Endothelial cell of umbilical vein (primary cell): ENCODE data around the gene CCDC82. TPM values are rescaled to one million over a fixed set of nuclear protein-coding genes. Genes with fewer than 3 reads are reported as not detected.

Experiments used
- BruUV-seq: library from RNA; stranded (reverse); fragments of 400-500 nt; replicated peaks from 2 replicates; lab custom pipeline; 2021; lab: Mats Ljungman, UMichigan
- CTCF ChIA-PET: fragments of 300-600, 350-600 bp; sonication (Branson Sonifier 250); formaldehyde crosslinking; loops from one replicate; lab custom pipeline; 2021; ENCODE audit warnings: antibody characterized with exemption, inconsistent platforms; lab: Charles Lee
- POLR2A ChIA-PET: fragments of 300-600, 350-600 bp; sonication (Branson Sonifier 250); formaldehyde crosslinking; loops from one replicate; lab custom pipeline; 2021; ENCODE audit warnings: antibody characterized with exemption, inconsistent platforms; lab: Charles Lee
- DNase-seq: peaks from one replicate; pipeline ENCODE4 v3.0.0-alpha.2; 2011; ENCODE audit warnings: low read depth, low spot score
- FAIRE-seq: peaks from 2 replicates; lab custom pipeline; 2011; peaks lifted over from hg19 to GRCh38; lab: Jason Lieb, UNC
- H2AFZ ChIP-seq: 2 replicates; pipeline ENCODE4 v1.6.0; 2012; ENCODE audit warnings: low read depth, low read length, control low read depth, inconsistent platforms
- H3K27ac ChIP-seq: 2 replicates; pipeline ENCODE4 v1.5.1; 2011; ENCODE audit warnings: low read depth, mild to moderate bottlenecking, control low read depth, low read length, moderate library complexity; ENCODE audit not compliant: insufficient read depth
- H3K27me3 ChIP-seq, 2 experiments: 2 replicates each; pipeline versions ENCODE4 v1.6.0 to v1.6.1; 2011; ENCODE audit warnings: low read length in 2 of 2, mixed read lengths in 1 of 2; ENCODE audit not compliant: control insufficient read depth in 2 of 2, insufficient read depth in 2 of 2
- H3K36me3 ChIP-seq, 2 experiments: 2 replicates in 1 of 2; 3 replicates in 1 of 2; pipeline ENCODE4 v1.5.1; 2011; ENCODE audit warnings: low read length in 2 of 2, mild to moderate bottlenecking in 1 of 2, moderate library complexity in 1 of 2; ENCODE audit not compliant: control insufficient read depth in 2 of 2, insufficient read depth in 2 of 2; ENCODE audit errors: extremely low read depth in 1 of 2
- H3K4me1 ChIP-seq: 3 replicates; pipeline ENCODE4 v1.5.1; 2011; ENCODE audit warnings: mild to moderate bottlenecking, low read length; ENCODE audit not compliant: control insufficient read depth, insufficient read depth; ENCODE audit errors: extremely low read depth
- H3K4me2 ChIP-seq: 2 replicates; pipeline ENCODE4 v1.6.1; 2011; ENCODE audit warnings: low read length, control low read depth, mixed read lengths; ENCODE audit not compliant: insufficient read depth
- H3K4me3 ChIP-seq, 3 experiments: fragments of 200-600 bp in 1 of 3; sonication (generic), shearing (Covaris generic) in 1 of 3; replicated peaks in 1 of 3; 2 replicates each; pipeline ENCODE4 v1.5.1; 2011 to 2016; ENCODE audit warnings: control low read depth in 3 of 3, low read length in 3 of 3, mild to moderate bottlenecking in 2 of 3, inconsistent platforms in 1 of 3, low read depth in 1 of 3, moderate library complexity in 1 of 3; ENCODE audit not compliant: insufficient read depth in 1 of 3
- H3K79me2 ChIP-seq: 2 replicates; pipeline ENCODE4 v1.6.0; 2012; ENCODE audit warnings: low read length, inconsistent platforms; ENCODE audit not compliant: control insufficient read depth, insufficient read depth
- H3K9ac ChIP-seq: replicated peaks from 2 replicates; pipeline ENCODE3; 2011; ENCODE audit warnings: low read length, control low read depth; ENCODE audit not compliant: insufficient read depth; ENCODE audit errors: extremely low read depth
- H3K9me1 ChIP-seq: replicated peaks from 3 replicates; pipeline ENCODE4 v1.6.0; 2011; ENCODE audit warnings: mild to moderate bottlenecking, low read length; ENCODE audit not compliant: control insufficient read depth, insufficient read depth; ENCODE audit errors: extremely low read depth
- H3K9me3 ChIP-seq: replicated peaks from 2 replicates; pipeline ENCODE4 v1.5.1; 2012; ENCODE audit warnings: low read length, inconsistent platforms; ENCODE audit not compliant: control insufficient read depth, insufficient read depth
- H4K20me1 ChIP-seq: replicated peaks from 2 replicates; pipeline ENCODE3; 2011; ENCODE audit warnings: mild to moderate bottlenecking, low read length; ENCODE audit not compliant: control insufficient read depth, insufficient read depth; ENCODE audit errors: extremely low read depth
- EZH2 ChIP-seq: IDR thresholded peaks from 2 replicates; pipeline ENCODE4 v1.6.1; 2012; ENCODE audit warnings: borderline replicate concordance, low read depth, mild to moderate bottlenecking, moderate library complexity, low read length, inconsistent platforms; ENCODE audit not compliant: severe bottlenecking
- FOS ChIP-seq: IDR thresholded peaks from 2 replicates; pipeline ENCODE4 v1.6.1; 2011; ENCODE audit warnings: mild to moderate bottlenecking, low read length, moderate library complexity, borderline replicate concordance; ENCODE audit not compliant: insufficient read depth
- GATA2 ChIP-seq: IDR thresholded peaks from 2 replicates; pipeline ENCODE4 v1.7.0; 2011; ENCODE audit warnings: low read depth, mild to moderate bottlenecking, moderate library complexity, mixed read lengths, low read length; ENCODE audit not compliant: insufficient read length, insufficient read depth
- JUN ChIP-seq: IDR thresholded peaks from 2 replicates; pipeline ENCODE4 v1.6.1; 2011; ENCODE audit warnings: borderline replicate concordance, low read depth; ENCODE audit not compliant: insufficient read length, insufficient read depth
- MYC ChIP-seq: IDR thresholded peaks from one replicate; pipeline ENCODE4 v1.6.1; 2011; ENCODE audit warnings: mild to moderate bottlenecking, low read depth, low read length
- POLR2A ChIP-seq: IDR thresholded peaks from 2 replicates; pipeline ENCODE4 v1.6.1; 2012; ENCODE audit warnings: low read depth, mild to moderate bottlenecking, control low read depth, low read length
- POLR2AphosphoS5 ChIP-seq: IDR thresholded peaks from 2 replicates; pipeline ENCODE4 v1.6.1; 2012; ENCODE audit warnings: low read depth, mild to moderate bottlenecking, control low read depth, low read length, moderate library complexity; ENCODE audit not compliant: insufficient read depth
- dilution Hi-C: fragments of 300-500 bp; cut with MboI; formaldehyde crosslinking; loops from one replicate; pipeline ENCODE4 v1.15.0; 2019; ENCODE audit warnings: low sequenced_read_pairs; ENCODE audit not compliant: extremely low pct_ligation_motif_present
- intact Hi-C: fragments of 100-400 bp; cut with micrococcal nuclease; formaldehyde crosslinking; loops from one replicate; pipeline ENCODE4 v1.10.0; 2022
- polyA plus RNA-seq, 4 experiments: library from polyadenylated mRNA; depleted of rRNA in 3 of 4; stranded (reverse) in 3 of 4; unstranded in 1 of 4; fragments of >200 nt; gene quantifications; 2 replicates each; pipeline versions ENCODE4 v1.2.1 to v1.2.3, GENCODE V29; 2011 to 2012; ENCODE audit warnings: missing spikeins in 1 of 4
- total RNA-seq: library from RNA; stranded (reverse); gene quantifications from 2 replicates; pipeline ENCODE4 v1.2.3, GENCODE V29; 2021
- TF ChIP-seq, protein P1 (sequence below): IDR thresholded peaks from 2 replicates; pipeline ENCODE4 v1.6.1; 2011; ENCODE audit not compliant: insufficient read depth, insufficient read length
- TF ChIP-seq, protein P2 (sequence below), 2 donors: IDR thresholded peaks; 1 replicate in 1 of 2; 2 replicates in 1 of 2; pipeline ENCODE4 v1.5.1; 2011; ENCODE audit warnings: low read length in 2 of 2, mild to moderate bottlenecking in 2 of 2, moderate library complexity in 2 of 2, control low read depth in 1 of 2, inconsistent platforms in 1 of 2, low read depth in 1 of 2; ENCODE audit not compliant: insufficient read depth in 1 of 2; ENCODE audit errors: extremely low read depth in 1 of 2

CCDC82 gene
- total and polyA plus RNA-seq, 2 donors (not counting 3 experiments of a cell fraction or from before 2014, with no cell fraction given), result 8.1 to 33.4 TPM

GRCh38 chr11:96361778-96362177 is 27.9 kb downstream of the CCDC82 start:
- dilution Hi-C loops (no loop called here), intact Hi-C loops (no loop called here)
- BruUV-seq, result no TSS peak
- H4K20me1 ChIP-seq, result no peaks in the 10 kb centered on the region
- H3K36me3 ChIP-seq, result peaks cover 2 to 8% of the 10 kb centered on the region in 2 experiments
- no peak overlapping the region for H3K9ac ChIP-seq
- no peaks in the 10 kb centered on the region for H3K4me1 ChIP-seq
- FAIRE-seq, result no peak
- DNase-seq, result no peak
- no peaks in the 10 kb centered on the region for H3K9me3 ChIP-seq
- ChIA-PET CTCF (interaction anchor here (0.8 to 1.0 kb wide), 2 partner anchors 9 to 10 kb away, joined by 3 read pairs; no protein-coding TSS in a partner anchor), POLR2A (interaction anchor here (0.6 kb wide), 1 partner anchor 435 kb away, joined by 7 read pairs; no protein-coding TSS in a partner anchor)
- H3K27ac ChIP-seq, result no peak overlapping the region
- no peak overlapping the region for H2AFZ ChIP-seq
- H3K4me2 ChIP-seq, result no peak overlapping the region
- H3K27me3 ChIP-seq, result no peaks in the 10 kb centered on the region
- H3K9me1 ChIP-seq, result no peaks in the 10 kb centered on the region
- no peaks in the 10 kb centered on the region for H3K79me2 ChIP-seq
- H3K4me3 ChIP-seq, result no peak overlapping the region
- no peak for TF ChIP-seq EZH2
- no peak for TF ChIP-seq POLR2A
- no peak for TF ChIP-seq MYC
- no peak for TF ChIP-seq FOS
- no peak for TF ChIP-seq GATA2
- TF ChIP-seq, protein P1, sequence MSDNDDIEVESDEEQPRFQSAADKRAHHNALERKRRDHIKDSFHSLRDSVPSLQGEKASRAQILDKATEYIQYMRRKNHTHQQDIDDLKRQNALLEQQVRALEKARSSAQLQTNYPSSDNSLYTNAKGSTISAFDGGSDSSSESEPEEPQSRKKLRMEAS, result no peak
- no peak for TF ChIP-seq JUN
- TF ChIP-seq, protein P2, sequence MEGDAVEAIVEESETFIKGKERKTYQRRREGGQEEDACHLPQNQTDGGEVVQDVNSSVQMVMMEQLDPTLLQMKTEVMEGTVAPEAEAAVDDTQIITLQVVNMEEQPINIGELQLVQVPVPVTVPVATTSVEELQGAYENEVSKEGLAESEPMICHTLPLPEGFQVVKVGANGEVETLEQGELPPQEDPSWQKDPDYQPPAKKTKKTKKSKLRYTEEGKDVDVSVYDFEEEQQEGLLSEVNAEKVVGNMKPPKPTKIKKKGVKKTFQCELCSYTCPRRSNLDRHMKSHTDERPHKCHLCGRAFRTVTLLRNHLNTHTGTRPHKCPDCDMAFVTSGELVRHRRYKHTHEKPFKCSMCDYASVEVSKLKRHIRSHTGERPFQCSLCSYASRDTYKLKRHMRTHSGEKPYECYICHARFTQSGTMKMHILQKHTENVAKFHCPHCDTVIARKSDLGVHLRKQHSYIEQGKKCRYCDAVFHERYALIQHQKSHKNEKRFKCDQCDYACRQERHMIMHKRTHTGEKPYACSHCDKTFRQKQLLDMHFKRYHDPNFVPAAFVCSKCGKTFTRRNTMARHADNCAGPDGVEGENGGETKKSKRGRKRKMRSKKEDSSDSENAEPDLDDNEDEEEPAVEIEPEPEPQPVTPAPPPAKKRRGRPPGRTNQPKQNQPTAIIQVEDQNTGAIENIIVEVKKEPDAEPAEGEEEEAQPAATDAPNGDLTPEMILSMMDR (IDR thresholded peaks at IDR 0.05; ENCODE audit: extremely low read depth in 1 of 2, insufficient read depth in 1 of 2, low read depth in 1 of 2, low read length in 2 of 2), result no peak
- TF ChIP-seq POLR2AphosphoS5, result no peak
